ENCODE measurements around the gene FRS2. TPM values are rescaled to one million over a fixed set of nuclear protein-coding genes. Genes with fewer than 3 reads are reported as not detected.
A peak's percentile ranks its signal among the peaks of the same experiment; 100 is the strongest.

FRS2 gene
- total RNA-seq, 1 experiment from 2014 or later: 26.6 TPM

- no peak for DNase-seq (ENCODE audit: low read depth, low spot score)
- in situ Hi-C loops (cut with HindIII; ENCODE audit: low pct_unique_long_range_greater_than_20kb, low sequenced_read_pairs): no loop called here
Observed at GRCh38 chr12:69483700-69484099, 13.5 kb downstream of the FRS2 start.

GRCh38 chr12:69484428-69484827, 14.2 kb downstream of the FRS2 start:
- in situ Hi-C loops (cut with HindIII; ENCODE audit: low pct_unique_long_range_greater_than_20kb, low sequenced_read_pairs): no loop called here
- no peak for DNase-seq (ENCODE audit: low read depth, low spot score)

- DNase-seq (ENCODE audit: low read depth, low spot score): peak; percentile 21
- in situ Hi-C loops (cut with HindIII; ENCODE audit: low pct_unique_long_range_greater_than_20kb, low sequenced_read_pairs): no loop called here
Observed at GRCh38 chr12:69490920-69491643, 20.9 kb downstream of the FRS2 start.

GRCh38 chr12:69492739-69493138, 22.6 kb downstream of the FRS2 start:
- in situ Hi-C loops (cut with HindIII; ENCODE audit: low pct_unique_long_range_greater_than_20kb, low sequenced_read_pairs): no loop called here
- DNase-seq (ENCODE audit: low read depth, low spot score): peak; percentile 32

GRCh38 chr12:69495071-69495470, 24.9 kb downstream of the FRS2 start:
- DNase-seq (ENCODE audit: low read depth, low spot score): no peak
- in situ Hi-C loops (cut with HindIII; ENCODE audit: low pct_unique_long_range_greater_than_20kb, low sequenced_read_pairs): no loop called here

GRCh38 chr12:69497308-69498026, 27.3 kb downstream of the FRS2 start:
- in situ Hi-C loops (cut with HindIII; ENCODE audit: low pct_unique_long_range_greater_than_20kb, low sequenced_read_pairs): no loop called here
- no peak for DNase-seq (ENCODE audit: low read depth, low spot score)

GRCh38 chr12:69500631-69501030, 30.4 kb downstream of the FRS2 start:
- in situ Hi-C loops (cut with HindIII; ENCODE audit: low pct_unique_long_range_greater_than_20kb, low sequenced_read_pairs): no loop called here
- no peak for DNase-seq (ENCODE audit: low read depth, low spot score)

- no peak for DNase-seq (ENCODE audit: low read depth, low spot score)
- in situ Hi-C loops (cut with HindIII; ENCODE audit: low pct_unique_long_range_greater_than_20kb, low sequenced_read_pairs): no loop called here
Observed at GRCh38 chr12:69501154-69501895, 31.1 kb downstream of the FRS2 start.

- DNase-seq (ENCODE audit: low read depth, low spot score): no peak
- in situ Hi-C loops (cut with HindIII; ENCODE audit: low pct_unique_long_range_greater_than_20kb, low sequenced_read_pairs): no loop called here
Observed at GRCh38 chr12:69502345-69503081, 32.3 kb downstream of the FRS2 start.

- in situ Hi-C loops (cut with HindIII; ENCODE audit: low pct_unique_long_range_greater_than_20kb, low sequenced_read_pairs): no loop called here
- peak; percentile 15 for DNase-seq (ENCODE audit: low read depth, low spot score)
Observed at GRCh38 chr12:69508091-69508490, 37.9 kb downstream of the FRS2 start.

- in situ Hi-C loops (cut with HindIII; ENCODE audit: low pct_unique_long_range_greater_than_20kb, low sequenced_read_pairs): no loop called here
Observed at GRCh38 chr12:69508621-69509020, 38.4 kb downstream of the FRS2 start.

GRCh38 chr12:69509308-69509736, 39.1 kb downstream of the FRS2 start:
- DNase-seq (ENCODE audit: low read depth, low spot score): no peak

More at GRCh38 chr12:69508621-69509020, 38.4 kb downstream of the FRS2 start:
- no peak for DNase-seq (ENCODE audit: low read depth, low spot score)

GRCh38 chr12:69509904-69510827, 40.0 kb downstream of the FRS2 start:
- DNase-seq (ENCODE audit: low read depth, low spot score): no peak
- in situ Hi-C loops (cut with HindIII; ENCODE audit: low pct_unique_long_range_greater_than_20kb, low sequenced_read_pairs): no loop called here

More at GRCh38 chr12:69509308-69509736, 39.1 kb downstream of the FRS2 start:
- in situ Hi-C loops (cut with HindIII; ENCODE audit: low pct_unique_long_range_greater_than_20kb, low sequenced_read_pairs): no loop called here

- in situ Hi-C loops (cut with HindIII; ENCODE audit: low pct_unique_long_range_greater_than_20kb, low sequenced_read_pairs): no loop called here
- DNase-seq (ENCODE audit: low read depth, low spot score): no peak
Observed at GRCh38 chr12:69511016-69511415, 40.8 kb downstream of the FRS2 start.

- no peak for DNase-seq (ENCODE audit: low read depth, low spot score)
- in situ Hi-C loops (cut with HindIII; ENCODE audit: low pct_unique_long_range_greater_than_20kb, low sequenced_read_pairs): no loop called here
Observed at GRCh38 chr12:69511469-69512267, 41.5 kb downstream of the FRS2 start.

- no peak for DNase-seq (ENCODE audit: low read depth, low spot score)
- in situ Hi-C loops (cut with HindIII; ENCODE audit: low pct_unique_long_range_greater_than_20kb, low sequenced_read_pairs): no loop called here
Observed at GRCh38 chr12:69512820-69513219, 42.6 kb downstream of the FRS2 start.
